Activated gamma-delta T cell treated with anti-CD3 and anti-CD28 coated beads, Interleukin-2, amount 50 U/mL, for 16 hours (primary cell): ENCODE results near the gene ARRDC4.
"Not testable (repeated sequence)": the region's sequence is repeated elsewhere in the genome, so short reads cannot be mapped to it uniquely, and the experiment has no call there.

Source experiments
- DNase-seq: peaks from one replicate; pipeline ENCODE4 v3.0.0-alpha.2; 2020; ENCODE audit warnings: low read depth

Gene ARRDC4

GRCh38 chr15:97966246-97966645, 5.7 kb downstream of the ARRDC4 start:
- no peak for DNase-seq

GRCh38 chr15:97966924-97967620, 6.6 kb downstream of the ARRDC4 start:
- DNase-seq: no peak

- no peak for DNase-seq
Measured at GRCh38 chr15:97967881-97968280, 7.4 kb downstream of the ARRDC4 start.

GRCh38 chr15:97968380-97968779, 7.9 kb downstream of the ARRDC4 start:
- DNase-seq: no peak

- no peak for DNase-seq
Measured at GRCh38 chr15:97972366-97972765, 11.9 kb downstream of the ARRDC4 start.

- DNase-seq: no peak
Measured at GRCh38 chr15:97976129-97976528, 15.6 kb downstream of the ARRDC4 start.

- DNase-seq: no peak
Measured at GRCh38 chr15:97976766-97977503, 16.4 kb downstream of the ARRDC4 start.

GRCh38 chr15:97977734-97978133, 17.2 kb downstream of the ARRDC4 start:
- DNase-seq: no peak

GRCh38 chr15:97978401-97979139, 18.1 kb downstream of the ARRDC4 start:
- DNase-seq: no peak

- no peak for DNase-seq
Measured at GRCh38 chr15:97979140-97979520, 18.6 kb downstream of the ARRDC4 start.

GRCh38 chr15:97981058-97981457, 20.6 kb downstream of the ARRDC4 start:
- DNase-seq: no peak

GRCh38 chr15:97981758-97982157, 21.3 kb downstream of the ARRDC4 start:
- DNase-seq: no peak

GRCh38 chr15:97984157-97984556, 23.7 kb downstream of the ARRDC4 start:
- DNase-seq: no peak

- not testable (repeated sequence) for DNase-seq
Measured at GRCh38 chr15:97985979-97986378, 25.5 kb downstream of the ARRDC4 start.

- DNase-seq: no peak
Measured at GRCh38 chr15:97986781-97987180, 26.3 kb downstream of the ARRDC4 start.

- DNase-seq: no peak
Measured at GRCh38 chr15:97989299-97989698, 28.8 kb downstream of the ARRDC4 start.

GRCh38 chr15:97991972-97992541, 31.6 kb downstream of the ARRDC4 start:
- DNase-seq: no peak

GRCh38 chr15:97992823-97993222, 32.3 kb downstream of the ARRDC4 start:
- no peak for DNase-seq

- DNase-seq: no peak
Measured at GRCh38 chr15:97993310-97993738, 32.8 kb downstream of the ARRDC4 start.

GRCh38 chr15:97994236-97994635, 33.7 kb downstream of the ARRDC4 start:
- DNase-seq: no peak

GRCh38 chr15:97995192-97995591, 34.7 kb downstream of the ARRDC4 start:
- DNase-seq: no peak

GRCh38 chr15:97995881-97996603, 35.5 kb downstream of the ARRDC4 start:
- no peak for DNase-seq
